ENCODE results near the gene BIN1.

BIN1 gene

GRCh38 chr2:127106991-127107621, at the start of gene BIN1:
TSS of gene BIN1 (minus strand) at chr2:127107154. CDS start at chr2:127106943, 211 bp downstream.
- FAIRE-seq: peak; percentile 93

DNA sequence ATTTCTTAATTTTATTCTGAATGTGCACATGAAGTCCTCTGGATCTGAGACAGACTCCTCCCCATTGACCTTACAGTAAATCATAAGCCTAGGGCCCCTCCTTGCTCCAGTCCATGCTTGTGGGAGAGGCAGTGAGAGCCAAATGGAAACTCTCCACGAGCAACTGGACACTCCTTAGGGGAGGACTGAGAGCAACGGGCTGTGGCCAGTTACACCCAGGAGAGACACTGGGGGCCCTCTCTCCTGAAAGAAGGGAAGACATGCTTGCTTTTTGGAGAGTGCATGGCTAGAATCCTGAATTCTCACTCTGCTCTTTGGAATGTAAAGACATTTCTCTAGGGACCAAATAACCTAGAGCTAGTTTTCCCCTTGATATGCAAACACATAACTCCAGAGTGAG, 49.0 kb upstream of the BIN1 start:
- FAIRE-seq (no peak), DNase-seq (ENCODE audit: low spot score) (no peak)

More at GRCh38 chr2:127106991-127107621, at the start of gene BIN1:
- peak; percentile 97 for DNase-seq (ENCODE audit: low spot score)

DNA sequence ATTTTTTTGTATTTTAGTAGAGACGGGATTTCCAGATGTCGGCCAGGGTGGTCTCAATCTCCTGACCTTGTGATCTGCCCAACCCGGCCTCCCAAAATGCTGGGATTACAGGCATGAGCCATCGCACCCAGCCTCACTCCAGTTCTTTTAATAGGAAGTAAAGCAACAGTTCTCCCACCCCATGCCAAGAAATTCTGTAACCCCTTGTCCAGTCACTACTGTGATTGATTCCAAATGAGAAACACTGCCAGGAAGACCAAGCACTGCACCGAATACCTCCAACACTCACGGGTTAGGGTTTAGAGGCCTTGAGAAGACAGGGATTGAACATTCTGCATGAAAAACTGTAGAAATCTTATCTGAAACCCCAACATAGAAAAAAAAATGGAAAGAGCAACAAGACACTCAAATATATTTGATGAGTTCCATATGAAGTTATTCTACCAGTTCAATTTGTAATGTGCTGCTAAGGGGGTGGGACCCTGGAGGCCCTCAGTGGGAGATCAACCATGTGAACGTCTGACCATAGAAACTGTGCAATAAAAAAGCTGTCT, 48.2 kb upstream of the BIN1 start:
- DNase-seq (ENCODE audit: low spot score) (no peak), FAIRE-seq (no peak)

DNA sequence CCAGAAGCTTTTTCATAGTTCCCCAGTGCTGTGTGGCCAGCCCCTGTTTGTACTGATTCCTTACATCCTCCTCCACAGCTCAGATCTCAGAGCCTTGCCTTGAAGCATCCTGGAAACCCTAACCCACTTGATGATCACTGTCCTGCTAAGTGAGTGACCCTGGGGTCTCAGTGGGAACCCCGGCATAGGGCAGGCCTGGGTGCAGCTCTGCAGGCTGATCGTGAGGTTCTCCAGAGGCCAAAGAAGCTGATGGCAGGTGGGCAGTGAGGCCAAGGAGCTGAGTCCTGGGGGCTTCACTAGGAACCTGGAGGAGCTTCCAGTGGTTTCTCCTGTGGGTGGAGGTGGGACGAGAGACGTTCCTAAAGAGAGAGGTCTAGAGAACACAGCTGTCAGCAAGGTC, 47.4 kb upstream of the BIN1 start:
- FAIRE-seq (no peak), DNase-seq (ENCODE audit: low spot score) (no peak)

DNA sequence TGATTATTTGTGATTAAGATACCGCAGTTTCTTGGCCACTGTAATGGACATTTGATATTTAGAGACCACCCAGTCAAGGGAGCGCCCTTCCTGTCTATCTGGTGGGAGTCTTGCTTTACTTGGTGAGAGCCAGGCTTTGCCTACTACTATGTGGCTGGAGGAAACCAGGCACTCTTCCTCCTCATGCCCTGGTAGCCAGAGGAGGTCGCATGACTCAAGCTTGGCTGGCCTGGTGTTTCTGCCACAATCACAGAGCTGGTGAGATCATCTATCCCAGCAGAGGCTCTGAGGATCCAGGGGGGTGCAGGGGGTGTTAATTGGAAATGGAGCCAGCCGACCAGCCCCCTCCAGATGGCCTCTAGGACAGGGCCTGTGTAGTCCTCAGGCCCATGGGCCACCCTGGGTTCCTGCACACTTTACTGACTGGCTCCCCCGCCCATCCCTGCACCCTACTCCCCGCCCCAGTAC, 46.8 kb upstream of the BIN1 start:
- peak; percentile 69 for FAIRE-seq
- peak; percentile 91 for DNase-seq (ENCODE audit: low spot score)

DNA sequence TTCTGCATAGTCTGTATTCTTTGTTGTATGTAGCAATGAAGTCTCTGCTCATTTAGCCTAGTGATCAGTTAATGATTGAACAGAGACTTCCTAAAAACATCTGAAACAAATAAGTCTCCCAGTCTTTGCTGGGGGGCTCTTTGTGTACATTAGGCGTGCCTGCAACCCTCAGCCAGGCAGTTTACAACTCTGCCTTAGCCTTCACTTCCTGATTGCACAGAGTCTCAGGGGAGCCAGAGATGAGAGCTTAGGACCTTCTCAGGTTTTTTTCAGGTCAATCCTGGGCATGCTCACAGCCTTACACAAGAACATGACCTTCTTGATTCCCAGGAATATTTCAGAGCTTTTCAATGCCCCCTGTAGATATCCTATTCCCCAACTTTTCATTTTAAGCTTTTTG, 44.0 kb upstream of the BIN1 start:
- FAIRE-seq: no peak
- DNase-seq (ENCODE audit: low spot score): no peak

DNA sequence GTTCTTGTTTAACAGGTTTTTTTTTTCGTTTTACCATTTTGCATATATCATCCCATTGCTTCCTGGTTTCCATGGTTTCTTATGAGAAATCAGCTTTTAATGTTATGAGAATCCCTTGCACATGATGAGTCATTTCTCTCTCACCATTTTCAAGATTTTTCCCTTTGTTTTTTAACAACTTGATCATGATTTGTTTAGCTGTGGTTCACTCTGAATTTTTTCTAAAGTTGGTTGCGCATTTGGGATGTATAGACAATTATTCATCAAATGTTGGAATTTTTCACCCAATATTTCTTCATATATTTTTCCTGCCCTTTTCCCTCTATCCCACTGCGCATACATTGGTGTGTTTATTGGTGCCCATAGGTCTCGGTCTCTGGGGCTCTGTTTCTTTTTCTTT, 42.4 kb upstream of the BIN1 start:
- no peak for FAIRE-seq
- peak; percentile 52 for DNase-seq (ENCODE audit: low spot score)

- DNase-seq (ENCODE audit: low spot score) (no peak), FAIRE-seq (no peak)
Observed at GRCh38 chr2:127146820-127147502, 40.0 kb upstream of the BIN1 start.

DNA sequence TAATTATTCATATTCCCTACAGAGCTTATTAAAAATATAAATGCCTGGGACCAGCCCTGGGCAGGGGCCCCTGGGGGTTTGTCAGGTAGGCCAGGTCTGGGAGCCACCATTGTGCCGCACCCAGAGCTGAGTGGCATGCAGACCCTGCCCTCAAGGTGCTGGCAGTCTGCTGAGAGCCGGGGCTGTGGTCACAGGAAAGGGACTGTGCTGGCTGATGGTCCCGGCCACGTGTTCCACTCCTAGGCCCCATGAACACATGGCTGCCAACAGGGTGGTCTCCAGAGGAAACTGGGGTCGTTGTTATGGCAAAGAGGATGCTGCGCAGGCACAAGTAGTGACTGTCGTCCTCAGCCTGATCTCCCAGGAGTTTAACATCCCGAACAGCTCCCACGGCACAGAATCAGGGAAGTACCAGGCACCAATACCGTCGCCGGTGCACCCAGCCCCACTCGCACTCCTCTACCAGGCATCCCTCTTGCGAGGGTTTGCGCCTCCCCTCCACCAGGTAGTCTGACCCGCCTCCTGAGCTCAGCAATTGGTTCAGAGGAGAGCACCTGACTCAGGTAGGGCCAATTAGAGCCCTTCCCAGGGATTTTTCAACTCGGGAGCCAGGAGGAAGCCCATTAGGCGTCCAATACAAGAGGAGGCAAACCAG, 39.2 kb upstream of the BIN1 start:
- FAIRE-seq: peak; percentile 77
- DNase-seq (ENCODE audit: low spot score): no peak

- no peak for FAIRE-seq
Observed at GRCh38 chr2:127145280-127145895, 38.4 kb upstream of the BIN1 start.

GRCh38 chr2:127143841-127144782, 37.2 kb upstream of the BIN1 start:
- FAIRE-seq (no peak), DNase-seq (ENCODE audit: low spot score) (no peak)

More at GRCh38 chr2:127145280-127145895, 38.4 kb upstream of the BIN1 start:
- DNase-seq (ENCODE audit: low spot score): no peak

- FAIRE-seq (peak; percentile 58), DNase-seq (ENCODE audit: low spot score) (no peak)
Observed at GRCh38 chr2:127142663-127143630, 36.0 kb upstream of the BIN1 start.

GRCh38 chr2:127140538-127140937, 33.6 kb upstream of the BIN1 start:
- no peak for FAIRE-seq
- no peak for DNase-seq (ENCODE audit: low spot score)

- DNase-seq (ENCODE audit: low spot score) (no peak), FAIRE-seq (no peak)
Observed at GRCh38 chr2:127139766-127140165, 32.8 kb upstream of the BIN1 start.

- no peak for DNase-seq (ENCODE audit: low spot score)
- FAIRE-seq: no peak
Observed at GRCh38 chr2:127138281-127138680, 31.3 kb upstream of the BIN1 start.

GRCh38 chr2:127137741-127138140, 30.8 kb upstream of the BIN1 start:
- no peak for DNase-seq (ENCODE audit: low spot score)
- peak; percentile 81 for FAIRE-seq

- no peak for DNase-seq (ENCODE audit: low spot score)
- no peak for FAIRE-seq
Observed at GRCh38 chr2:127137225-127137624, 30.3 kb upstream of the BIN1 start.

DNA sequence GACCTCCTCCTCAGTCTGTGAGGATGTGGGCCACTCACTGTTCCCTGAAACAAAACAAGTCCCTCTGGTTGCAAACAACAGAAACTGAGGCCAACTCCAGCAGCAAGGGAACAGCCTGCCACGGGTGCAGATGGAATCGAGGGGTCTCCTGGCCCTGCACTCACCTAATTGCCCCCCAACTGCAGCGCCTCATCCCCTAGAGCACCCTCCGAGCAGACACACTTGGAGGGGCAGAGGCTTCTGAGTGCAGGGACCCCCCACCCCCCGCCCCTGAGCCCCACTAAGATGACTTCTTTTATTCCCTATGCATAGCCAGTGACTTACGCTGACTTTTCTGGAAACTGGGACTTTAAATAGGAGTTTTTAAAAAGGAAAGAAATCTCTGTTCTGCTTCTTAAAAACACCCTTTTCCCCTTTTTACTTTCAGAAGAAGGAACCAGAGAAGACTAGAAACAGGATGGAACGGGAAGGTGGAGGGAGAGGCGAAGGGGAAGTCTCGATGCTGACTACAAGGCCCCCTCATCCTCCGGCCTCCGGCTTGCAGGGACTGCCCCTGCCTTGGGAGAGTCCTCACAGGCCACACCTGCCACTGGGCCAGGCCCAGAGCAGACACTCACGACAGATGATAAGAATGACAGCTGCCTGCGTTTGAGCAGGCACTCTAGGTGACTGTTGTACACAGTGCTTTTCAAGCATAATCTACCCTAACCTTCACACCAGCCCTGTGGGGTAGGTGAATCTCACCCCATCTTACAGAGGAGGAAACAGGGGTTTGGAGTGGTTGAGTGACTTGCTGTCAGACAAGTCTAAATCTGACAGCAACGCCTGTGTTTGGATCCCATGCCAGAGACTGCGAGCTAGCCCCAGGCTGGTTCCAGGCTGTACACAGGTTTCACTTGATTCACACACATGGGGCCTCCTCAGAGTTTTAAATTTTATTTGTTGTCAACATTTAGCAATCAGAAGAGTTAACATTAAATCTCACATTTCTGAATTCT, 28.2 kb upstream of the BIN1 start:
- DNase-seq (ENCODE audit: low spot score) (no peak), FAIRE-seq (no peak)
